Astrocyte (in vitro differentiated cells and primary cell): ENCODE measurements around the gene NDUFS2.

Experiments used
- CTCF ChIP-seq: IDR thresholded peaks from 2 replicates; pipeline ENCODE4 v1.5.1; 2011; ENCODE audit warnings: low read depth, mild to moderate bottlenecking, inconsistent platforms, low read length, moderate library complexity; ENCODE audit not compliant: insufficient read depth
- EZH2 ChIP-seq: IDR thresholded peaks from 2 replicates; pipeline ENCODE4 v1.6.1; 2012; ENCODE audit warnings: mild to moderate bottlenecking, low read length, inconsistent platforms; ENCODE audit not compliant: insufficient read depth

- no peak for TF ChIP-seq CTCF
- TF ChIP-seq EZH2: no peak
Observed at GRCh38 chr1:161223805-161224694, 21.9 kb downstream of the NDUFS2 start.
